Tibial nerve (tissue), 4 donors: Measurements from ENCODE around the gene KLRF2. TPM values are rescaled to one million over a fixed set of nuclear protein-coding genes. Genes with fewer than 3 reads are reported as not detected.

Source experiments
- DNase-seq, 2 donors: peaks; one replicate each; pipeline ENCODE4 v3.0.0-alpha.2; 2019; ENCODE audit warnings: low spot score in 2 of 2
- H3K27ac ChIP-seq, 4 donors: fragments of 200-600 bp; sonication (generic) in 3 of 4; one replicate each; pipeline ENCODE4 v1.5.1; 2017 to 2019; ENCODE audit warnings: mild to moderate bottlenecking in 1 of 4
- H3K27me3 ChIP-seq, 2 donors: fragments of 200-600 bp; sonication (generic) in 1 of 2; one replicate each; pipeline versions ENCODE4 v1.5.1 to v1.6.0; 2017 to 2019
- H3K36me3 ChIP-seq, 3 donors: fragments of 200-600 bp; sonication (generic); one replicate each; pipeline ENCODE4 v1.5.1; 2018 to 2019
- H3K4me1 ChIP-seq, 4 donors: fragments of 200-600 bp; sonication (generic) in 3 of 4; one replicate each; pipeline ENCODE4 v1.5.1; 2017 to 2019
- H3K4me3 ChIP-seq, 4 donors: fragments of 200-600 bp; sonication (generic) in 3 of 4; one replicate each; pipeline ENCODE4 v1.5.1; 2017 to 2019; ENCODE audit warnings: mild to moderate bottlenecking in 1 of 4, moderate library complexity in 1 of 4
- H3K9me3 ChIP-seq, 4 donors: fragments of 200-600 bp; sonication (generic) in 3 of 4; one replicate each; pipeline ENCODE4 v1.5.1; 2017 to 2019
- EP300 ChIP-seq, 2 donors: sonication (generic); formaldehyde crosslinking; IDR thresholded peaks; one replicate each; pipeline ENCODE4 v1.6.1; 2017; ENCODE audit warnings: antibody characterized with exemption in 2 of 2, mild to moderate bottlenecking in 1 of 2
- POLR2A ChIP-seq, 2 donors: fragments of 450-650 bp; IDR thresholded peaks; one replicate each; pipeline ENCODE4 v1.6.1; 2017; ENCODE audit warnings: antibody characterized with exemption in 2 of 2, mild to moderate bottlenecking in 2 of 2, moderate library complexity in 2 of 2
- WGBS, 2 donors: methylation state at CpG; one replicate each; pipeline ENCODE4 v1.1.5; 2018; 5-methylcytosine and 5-hydroxymethylcytosine counted together
- total RNA-seq, 4 donors: library from RNA; depleted of rRNA; stranded (reverse); fragments of >200 nt; gene quantifications; one replicate each; pipeline ENCODE4 v1.1.0, GENCODE V29; 2016
- TF ChIP-seq, protein P1 (sequence below), 5 experiments: fragments of 200-600 bp in 3 of 5; fragments of 450-650 bp in 2 of 5; sonication (generic) in 3 of 5; IDR thresholded peaks; one replicate each; pipeline ENCODE4 v1.5.1; 2016 to 2019; ENCODE audit warnings: antibody characterized with exemption in 5 of 5, mild to moderate bottlenecking in 3 of 5, moderate library complexity in 2 of 5

KLRF2 gene
- total RNA-seq, 4 donors from 2014 or later = not detected

DNA sequence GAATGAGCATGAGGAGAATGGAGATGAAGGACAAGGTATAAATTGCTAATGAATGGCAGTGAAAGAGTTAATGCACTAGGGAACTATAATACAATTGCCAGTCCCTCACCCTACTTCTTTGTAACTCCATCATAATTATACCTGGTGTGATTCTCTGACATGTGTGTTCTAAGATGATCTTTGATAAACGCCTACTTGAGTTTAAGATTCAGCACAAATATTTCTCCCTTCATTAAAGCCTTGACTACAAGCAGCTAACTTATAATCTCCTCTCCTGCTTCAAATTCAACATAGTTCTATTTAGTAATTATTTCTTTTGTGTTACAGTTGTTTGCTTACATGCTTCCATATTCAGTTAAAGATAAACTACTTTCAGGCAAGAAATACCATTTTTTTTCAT, 60.5 kb downstream of the KLRF2 start:
- 78 to 90% methylated on average over 1 of the region's 1 CpG for WGBS, 2 donors
- H3K4me3 ChIP-seq = no peak overlapping the region
- H3K36me3 ChIP-seq = no peaks in the 10 kb centered on the region
- H3K4me1 ChIP-seq = no peaks in the 10 kb centered on the region
- H3K27me3 ChIP-seq = no peaks in the 10 kb centered on the region
- no peak for DNase-seq
- TF ChIP-seq EP300 (IDR thresholded peaks at IDR 0.05) (no peak), POLR2A (IDR thresholded peaks at IDR 0.05) (no peak)
- no peaks in the 10 kb centered on the region for H3K9me3 ChIP-seq
- no peak overlapping the region for H3K27ac ChIP-seq

DNA sequence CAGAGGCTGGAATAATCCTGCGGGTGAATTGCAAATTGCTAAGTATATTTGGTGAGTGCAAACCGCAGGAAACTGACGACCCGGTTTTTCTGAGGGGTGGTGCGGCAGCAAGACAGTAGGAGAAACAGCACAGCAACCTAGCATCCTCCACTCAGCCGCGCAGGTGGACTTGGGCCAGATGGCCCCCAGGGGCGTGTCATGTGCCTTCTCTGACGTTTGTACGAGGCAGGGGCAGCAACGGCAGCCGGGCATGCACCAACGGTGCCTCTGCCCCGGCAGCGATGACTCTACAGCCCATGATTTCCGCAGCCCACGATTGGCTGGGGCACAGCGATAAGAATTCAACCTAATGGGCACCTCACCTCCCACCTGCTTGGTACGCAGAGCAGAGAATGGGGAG, 62.0 kb downstream of the KLRF2 start:
- no peaks in the 10 kb centered on the region for H3K36me3 ChIP-seq
- no peaks in the 10 kb centered on the region for H3K27me3 ChIP-seq
- no peaks in the 10 kb centered on the region for H3K9me3 ChIP-seq
- DNase-seq = no peak
- no peak overlapping the region for H3K4me3 ChIP-seq
- WGBS, 2 donors = 67 to 77% methylated on average over 18 to 19 of the region's 19 CpGs
- TF ChIP-seq, protein P1, sequence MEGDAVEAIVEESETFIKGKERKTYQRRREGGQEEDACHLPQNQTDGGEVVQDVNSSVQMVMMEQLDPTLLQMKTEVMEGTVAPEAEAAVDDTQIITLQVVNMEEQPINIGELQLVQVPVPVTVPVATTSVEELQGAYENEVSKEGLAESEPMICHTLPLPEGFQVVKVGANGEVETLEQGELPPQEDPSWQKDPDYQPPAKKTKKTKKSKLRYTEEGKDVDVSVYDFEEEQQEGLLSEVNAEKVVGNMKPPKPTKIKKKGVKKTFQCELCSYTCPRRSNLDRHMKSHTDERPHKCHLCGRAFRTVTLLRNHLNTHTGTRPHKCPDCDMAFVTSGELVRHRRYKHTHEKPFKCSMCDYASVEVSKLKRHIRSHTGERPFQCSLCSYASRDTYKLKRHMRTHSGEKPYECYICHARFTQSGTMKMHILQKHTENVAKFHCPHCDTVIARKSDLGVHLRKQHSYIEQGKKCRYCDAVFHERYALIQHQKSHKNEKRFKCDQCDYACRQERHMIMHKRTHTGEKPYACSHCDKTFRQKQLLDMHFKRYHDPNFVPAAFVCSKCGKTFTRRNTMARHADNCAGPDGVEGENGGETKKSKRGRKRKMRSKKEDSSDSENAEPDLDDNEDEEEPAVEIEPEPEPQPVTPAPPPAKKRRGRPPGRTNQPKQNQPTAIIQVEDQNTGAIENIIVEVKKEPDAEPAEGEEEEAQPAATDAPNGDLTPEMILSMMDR (IDR thresholded peaks at IDR 0.05) = no peak
- no peak for TF ChIP-seq POLR2A (IDR thresholded peaks at IDR 0.05)
- TF ChIP-seq EP300 (IDR thresholded peaks at IDR 0.05) = no peak
- H3K27ac ChIP-seq = no peak overlapping the region
- H3K4me1 ChIP-seq = no peaks in the 10 kb centered on the region

DNA sequence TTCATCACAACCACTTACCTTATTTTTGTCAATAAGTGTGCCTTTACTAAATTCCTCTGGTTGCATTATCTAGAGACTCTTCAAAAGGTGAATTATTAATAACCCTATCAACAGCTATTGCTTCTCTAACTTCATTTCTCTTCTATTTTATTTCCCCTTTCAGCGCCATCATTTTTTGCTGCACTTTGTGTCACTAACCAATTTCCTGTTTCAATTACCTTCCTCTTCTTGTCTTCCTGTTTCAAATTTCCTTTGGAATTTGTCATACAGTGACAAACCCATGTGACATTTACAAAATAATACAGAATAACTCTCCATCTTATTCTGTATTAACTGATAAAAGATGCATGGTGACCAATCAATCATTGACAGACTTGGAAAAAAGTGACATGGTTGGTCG, 63.1 kb downstream of the KLRF2 start:
- WGBS, 2 donors = 77 to 80% methylated on average over 2 of the region's 2 CpGs
- Histone ChIP-seq H3K27ac (no peak overlapping the region), H3K36me3 (no peaks in the 10 kb centered on the region), H3K4me3 (no peak overlapping the region), H3K27me3 (no peaks in the 10 kb centered on the region), H3K9me3 (no peaks in the 10 kb centered on the region), H3K4me1 (no peaks in the 10 kb centered on the region)
- DNase-seq = no peak
- TF ChIP-seq, protein P1 (IDR thresholded peaks at IDR 0.05) = no peak
- TF ChIP-seq EP300 (IDR thresholded peaks at IDR 0.05) (no peak), POLR2A (IDR thresholded peaks at IDR 0.05) (no peak)

Other genes with a start within 250 kb of the KLRF2 start
- 10 to 100 TPM in 3 of 4 donors, 1 to 10 TPM in 1; 9.6 to 19.0 (median 13.2) TPM for gene CLEC2D, start 211.8 kb upstream of the KLRF2 start, total RNA-seq
- gene CLECL1, start 148.4 kb upstream of the KLRF2 start, total RNA-seq = not detected
- gene CD69, start 120.6 kb upstream of the KLRF2 start, total RNA-seq = 10 to 100 TPM in 1 of 4 donors, 1 to 10 TPM in 3; 4.2 to 13.5 (median 7.4) TPM
- gene KLRF1, start 54.0 kb upstream of the KLRF2 start, total RNA-seq = 1 to 10 TPM in 1 of 4 donors, under 1 TPM in 1, not detected in 2; 0.78 to 1.7 TPM
- gene CLEC2B, start 12.1 kb upstream of the KLRF2 start, total RNA-seq = 10 to 100 TPM; 15.3 to 40.4 (median 22.7) TPM
- not detected for gene CLEC2A, start 50.9 kb downstream of the KLRF2 start, total RNA-seq
- 1 to 10 TPM in 1 of 4 donors, under 1 TPM in 2, not detected in 1; 0.22 to 6.1 (median 0.78) TPM for gene CLEC12A, start 89.9 kb downstream of the KLRF2 start, total RNA-seq
- not detected for gene CLEC1B, start 117.6 kb downstream of the KLRF2 start, total RNA-seq
- gene CLEC12B, start 129.1 kb downstream of the KLRF2 start, total RNA-seq = under 1 TPM in 1 of 4 donors, not detected in 3; 0.42 TPM
- gene CLEC9A, start 149.2 kb downstream of the KLRF2 start, total RNA-seq = under 1 TPM in 1 of 4 donors, not detected in 3; 0.21 TPM
- 10 to 100 TPM in 1 of 4 donors, 1 to 10 TPM in 3; 6.0 to 19.4 (median 8.4) TPM for gene CLEC1A, start 217.5 kb downstream of the KLRF2 start, total RNA-seq
- 10 to 100 TPM in 1 of 4 donors, 1 to 10 TPM in 3; 4.0 to 13.5 (median 7.9) TPM for gene CLEC7A, start 248.7 kb downstream of the KLRF2 start, total RNA-seq